Measurements from ENCODE around the gene POLR3H.

Gene POLR3H

DNA sequence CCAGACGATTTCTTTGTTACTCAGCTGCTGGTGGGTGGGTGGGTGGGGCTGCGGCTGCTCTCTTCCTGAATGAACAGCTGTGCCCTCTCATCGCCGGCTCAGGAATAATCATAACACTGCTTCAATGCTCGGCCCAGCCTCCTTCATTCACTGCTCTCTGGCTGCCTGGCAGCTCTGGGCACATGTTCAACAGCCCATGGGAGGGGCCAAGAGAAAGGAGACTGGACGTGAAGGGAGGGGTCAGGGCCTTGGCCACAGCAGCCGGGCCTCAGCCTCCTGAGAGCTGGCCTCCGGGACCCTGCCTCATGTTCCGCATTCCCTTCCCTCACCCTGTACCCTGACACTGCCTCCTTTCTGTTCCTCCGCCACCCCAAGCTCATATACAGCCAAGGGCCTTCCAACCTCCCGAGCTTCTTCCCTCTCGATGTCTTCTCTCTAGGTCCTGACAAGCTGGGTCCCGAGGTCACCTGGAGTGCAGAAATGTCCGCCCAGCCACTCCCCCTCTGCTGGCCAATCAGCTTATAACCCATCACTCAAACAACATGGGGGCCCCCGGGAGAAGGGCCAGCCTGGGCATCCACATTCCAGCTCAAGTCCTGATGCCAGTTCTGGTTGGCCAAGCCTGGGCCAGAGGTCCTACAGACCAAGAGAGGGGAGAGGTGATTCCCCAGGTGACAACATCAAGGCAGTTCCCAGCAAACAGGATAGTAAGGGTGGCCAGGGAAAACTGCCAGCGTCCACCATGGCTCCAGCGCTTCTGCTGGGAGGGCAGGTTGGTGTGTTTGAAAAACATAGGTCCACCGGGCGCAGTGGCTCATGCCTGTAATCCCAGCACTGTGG, 13.4 kb upstream of the POLR3H start:
- no peak for DNase-seq
- TF ChIP-seq POLR2A (IDR thresholded peaks at IDR 0.05; ENCODE audit: low read length) (no peak), GATA1 (IDR thresholded peaks at IDR 0.05; ENCODE audit: low read depth, low read length) (no peak)

DNA sequence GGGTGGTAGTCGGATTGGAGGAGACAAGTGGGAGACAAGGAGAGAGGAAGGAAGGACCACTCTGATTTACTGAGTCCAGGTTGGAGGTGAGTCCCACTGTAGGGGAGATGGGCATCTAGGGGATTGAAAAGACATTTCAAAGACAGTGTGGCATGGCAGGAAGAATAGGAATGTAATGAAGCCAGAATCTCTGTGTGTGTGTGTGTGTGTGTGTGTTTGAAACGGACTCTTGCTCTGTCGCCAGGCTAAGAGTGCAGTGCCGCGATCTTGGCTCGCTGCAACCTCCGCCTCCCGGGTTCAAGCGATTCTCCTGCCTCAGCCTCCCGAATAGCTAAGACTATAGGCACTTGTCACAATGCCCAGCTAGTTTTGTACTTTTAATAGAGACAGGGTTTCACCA, 12.3 kb upstream of the POLR3H start:
- DNase-seq, result no peak
- TF ChIP-seq GATA1 (IDR thresholded peaks at IDR 0.05; ENCODE audit: low read depth, low read length) (no peak), POLR2A (IDR thresholded peaks at IDR 0.05; ENCODE audit: low read length) (no peak)

DNA sequence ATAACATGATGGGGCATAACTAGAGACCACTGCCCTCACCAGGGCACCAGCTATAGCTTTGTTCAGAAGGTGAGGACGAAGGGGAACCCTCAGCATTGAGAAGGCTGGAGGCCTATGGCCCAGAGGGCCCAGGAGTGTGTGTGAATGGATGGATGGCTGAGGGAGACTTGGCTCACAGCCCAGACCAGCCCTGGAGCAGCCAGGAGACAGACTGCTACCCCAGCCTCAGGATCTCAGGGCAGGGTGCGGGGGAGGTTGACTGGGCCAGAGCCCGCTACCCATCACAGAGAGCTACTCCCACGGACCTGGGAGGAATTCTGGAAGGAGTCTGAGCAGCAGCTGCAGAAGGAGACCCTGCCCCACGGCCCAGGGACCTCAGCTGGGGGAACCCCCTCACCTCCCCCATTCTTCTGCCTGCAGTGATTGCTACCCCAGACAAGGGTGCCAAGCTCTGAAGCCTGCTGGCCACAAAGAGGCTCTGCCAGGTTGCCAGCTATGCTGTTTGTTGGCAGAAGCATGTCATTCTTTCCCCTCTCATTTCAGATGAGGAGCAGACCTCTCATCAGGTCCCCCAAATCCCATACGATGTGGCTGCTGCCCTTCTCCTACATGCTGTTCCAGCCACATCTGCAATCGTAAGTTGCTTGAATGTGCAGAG, 11.2 kb upstream of the POLR3H start:
- DNase-seq, result no peak
- TF ChIP-seq GATA1 (IDR thresholded peaks at IDR 0.05; ENCODE audit: low read depth, low read length) (no peak), POLR2A (IDR thresholded peaks at IDR 0.05; ENCODE audit: low read length) (no peak)

DNA sequence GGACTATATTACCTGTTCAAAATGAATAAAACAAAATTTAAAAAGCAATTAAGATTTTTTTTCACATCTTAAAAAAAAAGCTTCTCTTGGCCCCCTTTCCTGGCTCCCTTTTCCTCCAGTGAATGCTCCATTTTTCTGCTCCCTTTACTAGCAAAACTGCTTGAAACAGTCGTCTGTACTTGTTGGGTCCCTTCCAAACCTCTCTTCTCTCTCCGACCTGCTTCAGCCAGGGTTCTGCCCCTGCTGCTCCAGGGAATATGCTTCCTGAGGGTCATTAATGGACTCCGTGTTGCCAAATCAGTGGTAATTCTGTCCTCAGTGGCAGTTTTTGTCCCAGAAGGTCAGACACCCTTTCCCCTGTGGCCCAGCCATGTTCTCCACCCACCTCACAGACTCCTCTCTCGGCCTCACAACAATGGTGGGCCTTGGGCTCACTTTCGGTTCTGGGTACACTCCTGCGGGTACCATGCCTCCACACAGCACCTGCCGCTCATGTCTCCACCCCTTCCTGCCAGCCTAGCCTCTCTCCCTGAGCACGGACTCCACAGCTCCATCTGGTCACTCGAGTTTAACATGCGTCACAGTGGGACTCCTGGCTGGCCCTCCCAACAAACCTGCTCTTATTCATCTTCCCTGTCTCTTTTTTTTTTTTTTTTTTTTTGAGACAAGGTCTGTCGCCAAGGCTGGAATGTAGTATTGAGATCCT, 7.8 kb upstream of the POLR3H start:
- TF ChIP-seq POLR2A (IDR thresholded peaks at IDR 0.05; ENCODE audit: low read length), result no peak
- TF ChIP-seq GATA1 (IDR thresholded peaks at IDR 0.05; ENCODE audit: low read depth, low read length), result no peak
- DNase-seq, result no peak

DNA sequence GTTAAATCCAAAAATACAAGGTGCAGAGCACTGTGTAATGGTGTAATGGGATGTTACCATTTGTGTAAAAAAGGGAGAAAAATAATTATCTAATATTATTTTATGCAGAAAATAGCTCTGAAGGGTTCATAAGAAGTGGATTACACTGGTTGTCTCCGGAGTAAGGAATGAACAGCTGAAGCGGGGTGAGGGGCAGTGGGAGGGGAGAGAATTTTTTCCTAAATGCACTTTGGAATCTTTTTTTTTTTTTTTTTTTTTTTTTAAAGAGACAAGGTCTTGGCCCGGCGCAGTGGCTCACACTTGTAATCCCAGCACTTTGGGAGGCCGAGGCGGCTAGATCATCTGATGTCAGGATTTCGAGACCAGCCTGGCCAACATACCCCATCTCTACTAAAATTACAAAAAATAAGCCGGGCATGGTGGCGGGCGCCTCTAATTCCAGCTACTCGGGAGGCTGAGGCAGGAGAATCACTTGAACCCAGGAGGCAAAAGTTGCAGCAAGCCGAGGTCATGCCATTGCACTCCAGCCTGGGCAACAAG, 6.8 kb upstream of the POLR3H start:
- TF ChIP-seq GATA1 (IDR thresholded peaks at IDR 0.05; ENCODE audit: low read depth, low read length) (no peak), POLR2A (IDR thresholded peaks at IDR 0.05; ENCODE audit: low read length) (no peak)
- DNase-seq, result no peak

DNA sequence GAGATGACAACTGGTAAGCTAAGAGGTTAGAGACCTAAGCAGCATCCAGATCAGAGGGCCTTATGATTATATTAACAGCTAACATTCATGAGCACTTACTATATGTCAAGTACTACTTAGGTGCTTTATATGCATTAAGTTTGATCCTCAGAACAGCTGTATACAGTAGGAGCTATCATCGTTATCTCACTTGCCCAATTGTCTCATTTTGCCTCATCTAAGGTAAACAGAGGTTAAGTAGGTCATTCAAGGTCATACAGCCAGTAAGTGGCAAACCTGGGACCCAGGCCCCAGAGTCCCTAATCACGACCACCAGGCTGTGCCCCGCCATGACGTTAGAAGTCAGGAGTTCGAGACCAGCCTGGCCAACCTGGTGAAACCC, 4.6 kb upstream of the POLR3H start:
- no peak for DNase-seq
- no peak for TF ChIP-seq GATA1 (IDR thresholded peaks at IDR 0.05; ENCODE audit: low read depth, low read length)
- TF ChIP-seq POLR2A (IDR thresholded peaks at IDR 0.05; ENCODE audit: low read length), result no peak

DNA sequence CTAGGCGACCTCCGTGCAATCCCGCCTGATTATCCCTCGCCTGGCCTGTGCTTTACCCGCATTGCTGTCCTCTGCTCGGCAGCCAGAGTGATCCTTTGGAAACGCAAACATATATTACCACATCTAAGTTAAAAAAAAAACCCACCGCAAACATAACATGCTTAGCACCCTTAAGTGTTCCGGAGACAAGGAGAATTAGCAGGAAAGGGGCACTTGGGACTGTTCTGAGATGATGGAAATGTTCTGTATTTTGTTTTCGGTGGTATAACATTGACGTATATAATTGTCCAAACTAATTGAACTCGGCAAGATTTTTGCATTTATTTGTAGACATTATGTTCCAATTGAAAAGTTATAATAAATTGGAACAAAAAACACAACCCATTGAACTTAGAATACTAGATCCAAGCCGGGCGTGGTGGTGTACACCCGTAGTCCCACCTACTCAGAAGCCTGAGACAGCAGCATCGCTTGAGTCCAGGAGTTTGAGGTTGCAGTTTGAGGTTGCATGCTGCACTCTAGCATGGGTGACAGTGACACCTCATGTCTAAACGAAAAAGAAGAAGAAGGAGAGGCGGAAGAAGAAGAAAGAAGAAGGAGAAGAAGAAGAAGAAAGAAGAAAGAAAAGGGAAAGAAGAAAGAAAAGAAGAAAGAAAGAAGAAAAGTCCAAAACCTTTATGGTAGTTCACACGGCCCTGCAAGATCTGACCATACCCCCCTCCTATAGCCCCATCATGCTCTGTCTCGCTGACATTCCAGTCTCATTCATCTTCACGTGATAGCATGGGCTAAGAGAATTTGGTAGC, 604 bp upstream of the POLR3H start:
- DNase-seq, result peak in 1 of 2 experiments; percentile 54
- TF ChIP-seq GATA1 (IDR thresholded peaks at IDR 0.05; ENCODE audit: low read depth, low read length) (no peak), POLR2A (IDR thresholded peaks at IDR 0.05; ENCODE audit: low read length) (no peak)

DNA sequence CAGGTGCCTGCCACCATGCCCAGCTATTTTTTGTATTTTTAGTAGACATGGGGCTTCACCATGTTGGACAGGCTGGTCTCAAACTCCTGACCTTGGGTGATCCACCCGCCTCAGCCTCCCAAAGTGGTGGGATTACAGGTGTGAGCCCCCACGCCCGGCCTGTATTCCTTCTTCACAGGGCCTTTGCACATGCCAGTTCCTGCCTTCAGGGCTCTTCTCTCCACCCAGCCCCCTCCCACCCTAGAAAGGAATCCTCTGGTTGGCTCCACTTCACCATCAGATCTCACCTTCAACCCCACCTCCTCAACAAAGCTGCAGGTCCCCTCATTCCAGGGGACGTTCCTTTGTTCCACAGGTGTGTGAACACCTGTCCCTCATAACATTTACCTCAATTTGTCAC, 2.0 kb downstream of the POLR3H start:
- no peak for TF ChIP-seq POLR2A (IDR thresholded peaks at IDR 0.05; ENCODE audit: low read length)
- no peak for TF ChIP-seq GATA1 (IDR thresholded peaks at IDR 0.05; ENCODE audit: low read depth, low read length)
- no peak for DNase-seq

DNA sequence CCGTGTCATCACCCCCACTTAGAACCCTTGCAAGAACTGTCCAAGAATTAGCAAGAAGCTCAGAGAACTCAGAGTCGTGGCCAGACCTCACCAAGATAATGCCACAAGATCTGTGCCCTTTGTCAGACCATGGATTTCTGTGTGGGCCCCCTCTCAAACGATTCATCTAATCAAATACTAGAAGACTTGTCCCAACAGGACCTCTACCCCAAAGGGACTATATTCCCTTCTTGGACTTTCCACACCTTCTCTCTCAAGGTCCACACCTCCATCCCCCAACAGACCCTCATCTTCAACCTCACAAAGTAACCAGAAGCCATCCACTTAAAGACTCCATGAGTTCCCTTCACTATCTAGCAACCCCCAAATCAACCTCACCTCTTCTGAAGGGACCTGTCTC, 2.8 kb downstream of the POLR3H start:
- no peak for TF ChIP-seq POLR2A (IDR thresholded peaks at IDR 0.05; ENCODE audit: low read length)
- TF ChIP-seq GATA1 (IDR thresholded peaks at IDR 0.05; ENCODE audit: low read depth, low read length), result no peak
- DNase-seq, result peak; percentile 37 to 47

DNA sequence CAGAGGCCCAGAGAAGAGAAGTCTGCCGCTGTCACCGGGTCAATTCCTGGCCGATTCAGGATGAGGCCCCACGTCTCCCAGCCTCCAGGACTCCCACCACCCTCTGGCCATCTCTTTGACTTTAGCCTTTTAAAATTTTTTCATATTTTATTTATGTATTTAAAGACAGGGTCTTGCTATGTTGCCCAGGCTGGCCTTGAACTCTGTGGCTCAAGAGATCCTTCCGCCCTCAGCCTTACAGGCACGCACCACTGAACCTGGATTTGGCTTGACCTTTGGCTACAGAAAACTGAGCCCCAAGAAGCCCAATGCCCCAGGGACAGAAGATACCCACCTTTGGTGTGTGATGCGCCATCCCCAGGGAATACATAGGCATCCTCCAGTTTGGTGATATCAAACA, 3.9 kb downstream of the POLR3H start:
- no peak for DNase-seq
- TF ChIP-seq POLR2A (IDR thresholded peaks at IDR 0.05; ENCODE audit: low read length), result no peak
- TF ChIP-seq GATA1 (IDR thresholded peaks at IDR 0.05; ENCODE audit: low read depth, low read length), result no peak

DNA sequence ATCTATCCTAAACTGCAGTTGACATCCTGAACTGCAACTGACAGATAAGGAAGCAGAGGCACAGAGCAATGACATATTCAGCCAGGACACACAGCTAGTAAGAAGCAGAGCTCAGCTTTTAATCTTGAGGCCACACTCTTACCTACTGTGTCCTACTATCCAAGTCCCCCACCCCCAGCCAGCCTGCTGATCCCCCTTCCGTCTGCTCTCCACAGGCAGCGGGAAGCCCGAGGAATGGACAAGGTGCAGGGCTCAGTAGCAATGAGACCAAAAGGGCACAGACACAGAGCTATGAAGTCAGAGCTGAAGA, 4.3 kb downstream of the POLR3H start:
- peak; percentile 85 to 93 for DNase-seq
- TF ChIP-seq POLR2A (IDR thresholded peaks at IDR 0.05; ENCODE audit: low read length) (no peak), GATA1 (IDR thresholded peaks at IDR 0.05; ENCODE audit: low read depth, low read length) (no peak)

DNA sequence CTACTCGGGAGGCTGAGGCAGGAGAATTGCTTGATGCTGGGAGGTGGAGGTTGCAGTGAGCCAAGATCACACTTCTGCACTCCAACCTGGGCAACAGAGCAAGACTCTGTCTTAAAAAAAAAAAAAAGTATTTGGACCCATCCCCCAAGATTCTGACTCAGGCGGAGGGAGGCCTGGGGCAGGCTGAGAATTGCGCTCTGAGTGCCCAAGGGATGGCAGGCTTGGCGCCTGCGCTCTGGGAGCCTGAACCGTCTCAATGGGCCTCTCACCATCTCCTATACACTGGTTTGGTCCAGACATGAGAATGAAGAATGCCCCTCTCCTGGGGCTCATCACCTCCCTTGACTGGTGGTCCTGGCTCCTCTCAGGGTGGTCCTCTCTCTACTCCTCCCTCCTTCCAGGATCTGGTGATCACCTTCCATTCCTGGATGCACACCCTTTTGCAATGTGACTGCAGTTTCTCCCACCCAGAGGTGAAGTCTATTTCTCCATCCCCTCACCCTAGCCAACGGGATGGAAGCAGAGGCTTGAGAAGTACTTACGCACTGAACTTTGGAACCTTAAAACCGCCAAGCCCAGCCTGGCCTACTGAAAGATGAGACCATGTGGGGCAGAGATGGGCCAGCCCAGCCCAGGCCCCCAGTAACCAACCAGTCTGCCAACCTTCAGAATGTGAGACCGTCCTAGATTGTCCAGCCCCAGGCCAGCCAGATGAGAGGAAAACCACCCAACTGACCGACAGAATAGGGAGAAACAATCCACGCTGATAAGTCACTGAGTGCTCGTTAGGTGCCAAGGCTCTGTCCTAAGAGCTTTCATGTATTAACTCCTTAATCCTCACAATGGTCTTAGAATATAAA, 4.9 kb downstream of the POLR3H start:
- no peak for DNase-seq
- no peak for TF ChIP-seq POLR2A (IDR thresholded peaks at IDR 0.05; ENCODE audit: low read length)
- no peak for TF ChIP-seq GATA1 (IDR thresholded peaks at IDR 0.05; ENCODE audit: low read depth, low read length)

DNA sequence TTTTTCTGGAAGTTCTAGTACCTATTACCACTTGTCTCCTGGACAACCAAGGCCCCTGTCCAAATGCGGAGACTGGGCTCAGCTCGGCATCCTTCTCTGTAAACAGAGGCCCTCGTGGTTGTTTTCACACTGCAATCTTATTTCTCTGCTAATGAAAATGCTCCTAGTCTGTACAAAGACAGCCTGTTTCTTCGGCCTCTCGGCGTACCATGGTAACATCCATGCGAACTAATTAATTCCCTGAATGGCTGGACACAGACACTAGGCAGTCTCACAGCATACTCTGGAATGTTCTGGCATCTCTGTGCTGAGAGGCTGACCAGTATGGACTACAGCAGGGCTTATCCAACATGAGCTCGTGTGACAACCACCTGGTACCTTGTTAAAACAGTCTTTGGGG, 5.7 kb downstream of the POLR3H start:
- DNase-seq, result no peak
- TF ChIP-seq POLR2A (IDR thresholded peaks at IDR 0.05; ENCODE audit: low read length) (no peak), GATA1 (IDR thresholded peaks at IDR 0.05; ENCODE audit: low read depth, low read length) (no peak)

Measured in erythroblast (primary cell).